GM23338 (cell line): ENCODE data around the gene PTGIS. TPM values are rescaled to one million over a fixed set of nuclear protein-coding genes. Genes with fewer than 3 reads are reported as not detected.

ENCODE experiments used
- ATAC-seq: fragments of 200-7000 bp; cut with Tn5 transposase; 3 replicates; pipeline ENCODE4 v1.9.1; 2020
- DNase-seq: peaks from one replicate; pipeline ENCODE4 v3.0.0-alpha.2; 2015; ENCODE audit warnings: low spot score
- H2AFZ ChIP-seq: fragments of 200-600 bp; sonication (generic); 2 replicates; pipeline ENCODE4 v1.8.0; 2016; ENCODE audit warnings: antibody characterized with exemption, mild to moderate bottlenecking, moderate library complexity
- H3F3A ChIP-seq: fragments of 200-600 bp; sonication (generic); replicated peaks from 2 replicates; pipeline ENCODE4 v1.8.0; 2017; ENCODE audit warnings: antibody characterized with exemption, mixed run types, low read depth
- H3K27ac ChIP-seq: fragments of 200-600 bp; sonication (generic); 2 replicates; pipeline ENCODE4 v1.6.1; 2016; ENCODE audit warnings: low read depth
- H3K27me3 ChIP-seq: fragments of 200-600 bp; sonication (generic); 2 replicates; pipeline ENCODE4 v1.8.0; 2016; ENCODE audit warnings: mild to moderate bottlenecking, mixed run types, moderate library complexity; ENCODE audit not compliant: insufficient read depth
- H3K36me3 ChIP-seq: fragments of 200-600 bp; sonication (generic); 2 replicates; pipeline ENCODE4 v1.8.0; 2016; ENCODE audit warnings: mild to moderate bottlenecking; ENCODE audit not compliant: insufficient read depth
- H3K4me1 ChIP-seq: fragments of 200-600 bp; sonication (generic); 2 replicates; pipeline ENCODE4 v1.8.0; 2016; ENCODE audit warnings: mild to moderate bottlenecking, moderate library complexity; ENCODE audit not compliant: insufficient read depth
- H3K4me2 ChIP-seq: fragments of 200-600 bp; sonication (generic); 2 replicates; pipeline ENCODE4 v1.7.1; 2017; ENCODE audit warnings: mixed run types
- H3K4me3 ChIP-seq: fragments of 200-600 bp; sonication (generic); 2 replicates; pipeline ENCODE4 v1.6.1; 2016; ENCODE audit warnings: mixed run types
- H3K79me2 ChIP-seq: fragments of 200-600 bp; sonication (generic); replicated peaks from 2 replicates; pipeline ENCODE4 v1.8.0; 2017; ENCODE audit warnings: mild to moderate bottlenecking; ENCODE audit not compliant: insufficient read depth
- H3K9me2 ChIP-seq: fragments of 200-600 bp; sonication (generic); 2 replicates; pipeline ENCODE4 v1.8.0; 2017; ENCODE audit not compliant: insufficient read depth
- H4K20me1 ChIP-seq: fragments of 200-600 bp; sonication (generic); replicated peaks from 2 replicates; pipeline ENCODE4 v1.8.0; 2017; ENCODE audit warnings: mild to moderate bottlenecking; ENCODE audit not compliant: insufficient read depth
- H3K27ac Mint-ChIP-seq: 2 replicates; pipeline ENCODE4 v1.8.0; 2020; ENCODE audit warnings: inconsistent platforms, mild to moderate bottlenecking, moderate library complexity, mixed read lengths
- H3K27me3 Mint-ChIP-seq: 3 replicates; pipeline ENCODE4 v1.8.0; 2022; ENCODE audit warnings: low read depth, mild to moderate bottlenecking, moderate library complexity, mixed read lengths, inconsistent platforms; ENCODE audit not compliant: insufficient read depth, poor library complexity
- H3K36me3 Mint-ChIP-seq: 3 replicates; pipeline ENCODE4 v1.8.0; 2021; ENCODE audit warnings: low read depth, mild to moderate bottlenecking, inconsistent platforms, moderate library complexity, mixed read lengths
- H3K4me1 Mint-ChIP-seq: 3 replicates; pipeline ENCODE4 v1.8.0; 2020; ENCODE audit warnings: mild to moderate bottlenecking, inconsistent platforms, mixed read lengths
- H3K4me3 Mint-ChIP-seq: 3 replicates; pipeline ENCODE4 v1.8.0; 2021; ENCODE audit warnings: moderate library complexity, mild to moderate bottlenecking, inconsistent platforms, mixed read lengths
- H3K9me3 Mint-ChIP-seq: 3 replicates; pipeline ENCODE4 v1.8.0; 2020; ENCODE audit warnings: moderate library complexity, mild to moderate bottlenecking, inconsistent platforms, mixed read lengths
- EZH2phosphoT487 ChIP-seq: fragments of 200-600 bp; sonication (generic); IDR thresholded peaks from one replicate; pipeline ENCODE4 v1.8.1; 2018; ENCODE audit warnings: antibody characterized with exemption; ENCODE audit not compliant: unreplicated experiment
- POLR2AphosphoS5 ChIP-seq: IDR thresholded peaks from 2 replicates; pipeline ENCODE4 v1.6.1; 2016; ENCODE audit warnings: antibody characterized with exemption, low read depth
- ZNF462 ChIP-seq: fragments of 250-450 bp; sonication (Bioruptor Pico); IDR thresholded peaks from 2 replicates; pipeline ENCODE4 v1.5.0; 2020; ENCODE audit warnings: mild to moderate bottlenecking, moderate library complexity
- polyA plus RNA-seq: library from polyadenylated mRNA; unstranded; fragments of >200 nt; fragmentation: Nextera tagmentation; extraction: Ambion mirVana; gene quantifications from 2 replicates; pipeline ENCODE4 v1.2.1, GENCODE V29; 2016
- total RNA-seq: library from RNA; depleted of rRNA; stranded (reverse); fragments of >200 nt; shearing (Covaris generic); gene quantifications from 2 replicates; pipeline ENCODE4 v1.2.3, GENCODE V29; 2014

The PTGIS gene
- total and polyA plus RNA-seq, 2 experiments from 2014 or later = 6.6 to 28.7 TPM

GRCh38 chr20:49568278-49569151, 578 bp upstream of the PTGIS start:
- Mint-ChIP-seq H3K9me3 (no peaks in the 10 kb centered on the region), H3K36me3 (peaks cover 8% of the 10 kb centered on the region), H3K4me3 (peak overlapping the region; percentile 79), H3K4me1 (peaks cover 45% of the 10 kb centered on the region), H3K27ac (peak overlapping the region; percentile 89), H3K27me3 (peaks cover 16% of the 10 kb centered on the region)
- H3K4me2 ChIP-seq = peak overlapping the region; percentile 89
- H2AFZ ChIP-seq = no peak overlapping the region; the same call in 1 of the 2 replicates
- no peaks in the 10 kb centered on the region for H3K36me3 ChIP-seq
- DNase-seq (peak; percentile 95), ATAC-seq (peak; percentile 65)
- H3K9me2 ChIP-seq = no peaks in the 10 kb centered on the region
- H3K27ac ChIP-seq = peak overlapping the region; percentile 99
- H3K79me2 ChIP-seq = peaks cover 29% of the 10 kb centered on the region
- 0 out of 2 replicates have a peak, but pooled peaks cover 8% of the 10 kb centered on the region for H3F3A ChIP-seq
- H4K20me1 ChIP-seq = no peaks in the 10 kb centered on the region
- TF ChIP-seq POLR2AphosphoS5 = peak; percentile 32; the same call in 1 of the 2 replicates
- 0 out of 2 replicates have a peak, but pooled peaks have one; percentile 25 for TF ChIP-seq ZNF462 (CRISPR knock-in tag)
- TF ChIP-seq EZH2phosphoT487 = no peak
- H3K27me3 ChIP-seq = no peaks in the 10 kb centered on the region
- peaks cover 44% of the 10 kb centered on the region for H3K4me1 ChIP-seq
- H3K4me3 ChIP-seq = peak overlapping the region; percentile 62
